Erythroblast (primary cell): ENCODE measurements around the gene AFDN.

Source experiments
- GATA1 ChIP-seq: IDR thresholded peaks from 2 replicates; pipeline ENCODE4 v1.6.1; 2011; ENCODE audit warnings: low read depth, mild to moderate bottlenecking, control low read depth, low read length, moderate library complexity
- POLR2A ChIP-seq: IDR thresholded peaks from 2 replicates; pipeline ENCODE4 v1.6.1; 2011; ENCODE audit warnings: mild to moderate bottlenecking, low read length

- TF ChIP-seq POLR2A (no peak), GATA1 (no peak)
These were observed 92.6 kb downstream of the AFDN start for GRCh38 chr6:167919349-167919748.
